Liver (tissue), 3 donors: ENCODE measurements around the gene CPLANE1.

Source experiments
- EGR1 ChIP-seq, 2 donors: IDR thresholded peaks; 2 replicates each; pipeline ENCODE4 v1.6.1; 2016 to 2018; ENCODE audit warnings: antibody characterized with exemption in 2 of 2, low read depth in 2 of 2
- GABPA ChIP-seq, 2 donors: IDR thresholded peaks in 1 of 2; conservative IDR thresholded peaks in 1 of 2; 2 replicates each; pipeline ENCODE4 v1.6.1; 2016; ENCODE audit warnings: antibody characterized with exemption in 2 of 2, mild to moderate bottlenecking in 1 of 2, moderate library complexity in 1 of 2
- JUND ChIP-seq, 2 donors: IDR thresholded peaks; 2 replicates each; pipeline ENCODE4 v1.6.1; 2016; ENCODE audit warnings: antibody characterized with exemption in 2 of 2
- SP1 ChIP-seq: IDR thresholded peaks from 2 replicates; pipeline ENCODE4 v1.6.1; 2018; ENCODE audit warnings: antibody characterized with exemption, mild to moderate bottlenecking
- TAF1 ChIP-seq: conservative IDR thresholded peaks from 2 replicates; pipeline ENCODE4 v1.6.1; 2016; ENCODE audit warnings: antibody characterized with exemption, mild to moderate bottlenecking
- TF ChIP-seq, protein P1 (sequence below): fragments of 150-350 bp; IDR thresholded peaks from 2 replicates; pipeline ENCODE4 v1.5.1; 2017; ENCODE audit warnings: improper control_type of control experiment, low read depth, low read length; ENCODE audit not compliant: missing input control
- TF ChIP-seq, protein P2 (sequence below): IDR thresholded peaks from 2 replicates; pipeline ENCODE4 v1.6.1; 2016; ENCODE audit warnings: antibody characterized with exemption
- TF ChIP-seq, protein P3 (sequence below): IDR thresholded peaks from 2 replicates; pipeline ENCODE4 v1.6.1; 2016; ENCODE audit warnings: antibody characterized with exemption
- donor health status: healthy.
- donor health status: healthy.

DNA sequence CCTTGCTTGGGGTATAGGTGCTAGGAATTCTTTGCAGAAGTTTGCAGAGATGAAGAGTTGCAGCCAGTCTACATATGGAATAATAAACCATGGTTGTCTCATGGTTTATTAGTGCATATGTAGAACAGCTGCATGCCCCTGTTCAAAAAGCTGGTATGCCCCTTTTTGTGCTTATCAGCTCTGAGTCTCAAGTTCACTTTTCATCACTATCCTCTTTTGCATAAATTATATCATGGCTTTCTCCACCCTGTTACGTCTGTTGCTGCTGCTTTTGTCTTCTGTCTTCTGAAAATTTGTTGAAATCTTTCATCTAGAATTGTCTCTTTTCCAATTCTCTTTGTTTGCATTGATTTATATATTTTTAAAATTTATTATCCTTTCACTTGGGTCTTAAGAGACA, 172.0 kb downstream of the CPLANE1 start:
- no peak for TF ChIP-seq JUND (IDR thresholded peaks at IDR 0.05)
- TF ChIP-seq, protein P1, sequence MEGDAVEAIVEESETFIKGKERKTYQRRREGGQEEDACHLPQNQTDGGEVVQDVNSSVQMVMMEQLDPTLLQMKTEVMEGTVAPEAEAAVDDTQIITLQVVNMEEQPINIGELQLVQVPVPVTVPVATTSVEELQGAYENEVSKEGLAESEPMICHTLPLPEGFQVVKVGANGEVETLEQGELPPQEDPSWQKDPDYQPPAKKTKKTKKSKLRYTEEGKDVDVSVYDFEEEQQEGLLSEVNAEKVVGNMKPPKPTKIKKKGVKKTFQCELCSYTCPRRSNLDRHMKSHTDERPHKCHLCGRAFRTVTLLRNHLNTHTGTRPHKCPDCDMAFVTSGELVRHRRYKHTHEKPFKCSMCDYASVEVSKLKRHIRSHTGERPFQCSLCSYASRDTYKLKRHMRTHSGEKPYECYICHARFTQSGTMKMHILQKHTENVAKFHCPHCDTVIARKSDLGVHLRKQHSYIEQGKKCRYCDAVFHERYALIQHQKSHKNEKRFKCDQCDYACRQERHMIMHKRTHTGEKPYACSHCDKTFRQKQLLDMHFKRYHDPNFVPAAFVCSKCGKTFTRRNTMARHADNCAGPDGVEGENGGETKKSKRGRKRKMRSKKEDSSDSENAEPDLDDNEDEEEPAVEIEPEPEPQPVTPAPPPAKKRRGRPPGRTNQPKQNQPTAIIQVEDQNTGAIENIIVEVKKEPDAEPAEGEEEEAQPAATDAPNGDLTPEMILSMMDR: no peak
- TF ChIP-seq TAF1: no peak
- no peak for TF ChIP-seq SP1
- TF ChIP-seq, protein P2, sequence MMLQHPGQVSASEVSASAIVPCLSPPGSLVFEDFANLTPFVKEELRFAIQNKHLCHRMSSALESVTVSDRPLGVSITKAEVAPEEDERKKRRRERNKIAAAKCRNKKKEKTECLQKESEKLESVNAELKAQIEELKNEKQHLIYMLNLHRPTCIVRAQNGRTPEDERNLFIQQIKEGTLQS: no peak
- no peak for TF ChIP-seq GABPA (IDR thresholded peaks at IDR 0.05 in 1 of 2, conservative IDR thresholded peaks at IDR 0.05 in 1 of 2)
- TF ChIP-seq, protein P3, sequence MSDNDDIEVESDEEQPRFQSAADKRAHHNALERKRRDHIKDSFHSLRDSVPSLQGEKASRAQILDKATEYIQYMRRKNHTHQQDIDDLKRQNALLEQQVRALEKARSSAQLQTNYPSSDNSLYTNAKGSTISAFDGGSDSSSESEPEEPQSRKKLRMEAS: no peak
- no peak for TF ChIP-seq EGR1 (IDR thresholded peaks at IDR 0.05; ENCODE audit: low read depth in 2 of 2)
